ENCODE results near the gene PDE10A. TPM values are rescaled to one million over a fixed set of nuclear protein-coding genes. Genes with fewer than 3 reads are reported as not detected.

Gene PDE10A
- total and polyA plus RNA-seq, 2 of the 13 experiments (the other 11 are each of a cell fraction or from before 2014, with no cell fraction given), result not detected

GRCh38 chr6:165679326-165679725, 16.3 kb upstream of the PDE10A start:
- BruUV-seq (replicated peaks), result no TSS peak
- peak; percentile 38; the same call in 2 of the 3 replicates for ATAC-seq

More at GRCh38 chr6:165679326-165679725, 16.3 kb upstream of the PDE10A start:
- DNase-seq (ENCODE audit: low spot score) (no peak), FAIRE-seq (no peak)
- in situ Hi-C loops (cut with HindIII; ENCODE audit: extremely low pct_ligation_motif_present, low pct_unique_long_range_greater_than_20kb) (no loop called here), intact Hi-C loops (cut with micrococcal nuclease; ENCODE audit: unreplicated experiment) (no loop called here)
- Histone ChIP-seq H3K4me3 (replicated peaks in 1 of 3; ENCODE audit: insufficient read depth in 1 of 3, low read depth in 2 of 3, low read length in 3 of 3) (no peak overlapping the region), H3K4me1 (ENCODE audit: insufficient read depth, low read length) (no peaks in the 10 kb centered on the region), H3K27ac (ENCODE audit: extremely low read length, insufficient read depth, low read length) (no peak overlapping the region), H3K79me2 (ENCODE audit: insufficient read depth, low read length) (no peaks in the 10 kb centered on the region), H2AFZ (ENCODE audit: low read length) (no peak overlapping the region), H3K9me3 (ENCODE audit: low read length) (no peaks in the 10 kb centered on the region), H4K20me1 (ENCODE audit: insufficient read depth, low read length) (no peaks in the 10 kb centered on the region), H3K4me2 (ENCODE audit: low read depth, low read length) (no peak overlapping the region), H3K27me3 (ENCODE audit: control insufficient read depth in 1 of 2, insufficient read depth in 2 of 2, low read length in 2 of 2) (peaks cover 2 to 18% of the 10 kb centered on the region in 2 experiments; a peak in 3 of 5 replicates), H3K9ac (ENCODE audit: insufficient read depth, low read depth, low read length) (no peak overlapping the region), H3K36me3 (replicated peaks in 1 of 2; ENCODE audit: control insufficient read depth in 1 of 2, insufficient read depth in 2 of 2, low read length in 2 of 2) (no peaks in the 10 kb centered on the region)
- TF ChIP-seq, protein P1, sequence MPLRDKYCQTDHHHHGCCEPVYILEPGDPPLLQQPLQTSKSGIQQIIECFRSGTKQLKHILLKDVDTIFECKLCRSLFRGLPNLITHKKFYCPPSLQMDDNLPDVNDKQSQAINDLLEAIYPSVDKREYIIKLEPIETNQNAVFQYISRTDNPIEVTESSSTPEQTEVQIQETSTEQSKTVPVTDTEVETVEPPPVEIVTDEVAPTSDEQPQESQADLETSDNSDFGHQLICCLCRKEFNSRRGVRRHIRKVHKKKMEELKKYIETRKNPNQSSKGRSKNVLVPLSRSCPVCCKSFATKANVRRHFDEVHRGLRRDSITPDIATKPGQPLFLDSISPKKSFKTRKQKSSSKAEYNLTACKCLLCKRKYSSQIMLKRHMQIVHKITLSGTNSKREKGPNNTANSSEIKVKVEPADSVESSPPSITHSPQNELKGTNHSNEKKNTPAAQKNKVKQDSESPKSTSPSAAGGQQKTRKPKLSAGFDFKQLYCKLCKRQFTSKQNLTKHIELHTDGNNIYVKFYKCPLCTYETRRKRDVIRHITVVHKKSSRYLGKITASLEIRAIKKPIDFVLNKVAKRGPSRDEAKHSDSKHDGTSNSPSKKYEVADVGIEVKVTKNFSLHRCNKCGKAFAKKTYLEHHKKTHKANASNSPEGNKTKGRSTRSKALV (CRISPR knock-in tag; IDR thresholded peaks at IDR 0.05), result no peak
- TF ChIP-seq ZNF549 (CRISPR knock-in tag; IDR thresholded peaks at IDR 0.05) (no peak), CHD2 (IDR thresholded peaks at IDR 0.05; ENCODE audit: low read depth, low read length) (no peak), FOXK1 (CRISPR knock-in tag; IDR thresholded peaks at IDR 0.05; ENCODE audit: borderline replicate concordance, low read depth) (no peak), ZSCAN12 (CRISPR knock-in tag; IDR thresholded peaks at IDR 0.05) (no peak), MEF2D (CRISPR knock-in tag; IDR thresholded peaks at IDR 0.05) (no peak), POLR2G (IDR thresholded peaks at IDR 0.05; ENCODE audit: low read depth, low read length) (no peak), TARDBP (CRISPR knock-in tag; IDR thresholded peaks at IDR 0.05) (no peak), SAFB2 (CRISPR knock-in tag; IDR thresholded peaks at IDR 0.05; ENCODE audit: borderline replicate concordance, low read depth) (no peak), ZNF496 (CRISPR knock-in tag; IDR thresholded peaks at IDR 0.05; ENCODE audit: insufficient replicate concordance) (no peak), ZNF678 (CRISPR knock-in tag; IDR thresholded peaks at IDR 0.05) (no peak), EEA1 (CRISPR knock-in tag; IDR thresholded peaks at IDR 0.05; ENCODE audit: borderline replicate concordance) (no peak), IKZF1 (IDR thresholded peaks at IDR 0.05) (no peak)
- TF ChIP-seq, protein P2, sequence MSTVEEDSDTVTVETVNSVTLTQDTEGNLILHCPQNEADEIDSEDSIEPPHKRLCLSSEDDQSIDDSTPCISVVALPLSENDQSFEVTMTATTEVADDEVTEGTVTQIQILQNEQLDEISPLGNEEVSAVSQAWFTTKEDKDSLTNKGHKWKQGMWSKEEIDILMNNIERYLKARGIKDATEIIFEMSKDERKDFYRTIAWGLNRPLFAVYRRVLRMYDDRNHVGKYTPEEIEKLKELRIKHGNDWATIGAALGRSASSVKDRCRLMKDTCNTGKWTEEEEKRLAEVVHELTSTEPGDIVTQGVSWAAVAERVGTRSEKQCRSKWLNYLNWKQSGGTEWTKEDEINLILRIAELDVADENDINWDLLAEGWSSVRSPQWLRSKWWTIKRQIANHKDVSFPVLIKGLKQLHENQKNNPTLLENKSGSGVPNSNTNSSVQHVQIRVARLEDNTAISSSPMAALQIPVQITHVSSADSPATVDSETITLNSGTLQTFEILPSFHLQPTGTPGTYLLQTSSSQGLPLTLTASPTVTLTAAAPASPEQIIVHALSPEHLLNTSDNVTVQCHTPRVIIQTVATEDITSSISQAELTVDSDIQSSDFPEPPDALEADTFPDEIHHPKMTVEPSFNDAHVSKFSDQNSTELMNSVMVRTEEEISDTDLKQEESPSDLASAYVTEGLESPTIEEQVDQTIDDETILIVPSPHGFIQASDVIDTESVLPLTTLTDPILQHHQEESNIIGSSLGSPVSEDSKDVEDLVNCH (CRISPR knock-in tag; IDR thresholded peaks at IDR 0.05), result no peak
- 22% methylated on average over 10 of the region's 10 CpGs for WGBS (ENCODE audit: low lambda C conversion rate)
- POLR2A ChIA-PET, result no interaction called here
- CTCF ChIA-PET (ENCODE audit: low intra/inter-chr PET ratio, low total read pairs), result no interaction called here

Data from HepG2 (cell line).